ENCODE data around the gene PRKX.
A peak's percentile ranks its signal among the peaks of the same experiment; 100 is the strongest.
"Not testable (repeated sequence)": the region's sequence is repeated elsewhere in the genome, so short reads cannot be mapped to it uniquely, and the experiment has no call there.

PRKX gene

GRCh38 chrX:3713225-3713936 is at the start of gene PRKX:
Gene PRKX (minus strand): TSS chrX:3713649. CDS start chrX:3713253, 396 bp downstream.
- DNase-seq = peak; percentile 82

GRCh38 chrX:3763111-3763510 is 49.7 kb upstream of the PRKX start:
- no peak for DNase-seq

GRCh38 chrX:3757510-3758025 is 44.1 kb upstream of the PRKX start:
- DNase-seq = no peak

GRCh38 chrX:3748052-3748559 is 34.7 kb upstream of the PRKX start:
- DNase-seq = no peak

GRCh38 chrX:3743801-3744439 is 30.5 kb upstream of the PRKX start:
- DNase-seq = no peak

- not testable (repeated sequence) for DNase-seq
Measured at GRCh38 chrX:3740946-3741345, 27.5 kb upstream of the PRKX start.

GRCh38 chrX:3738509-3738908 is 25.1 kb upstream of the PRKX start:
- DNase-seq = no peak

GRCh38 chrX:3736536-3736935 is 23.1 kb upstream of the PRKX start:
- not testable (repeated sequence) for DNase-seq

- not testable (repeated sequence) for DNase-seq
Measured at GRCh38 chrX:3735891-3736290, 22.4 kb upstream of the PRKX start.

GRCh38 chrX:3734456-3734855 is 21.0 kb upstream of the PRKX start:
- DNase-seq = not testable (repeated sequence)

GRCh38 chrX:3733043-3733430 is 19.6 kb upstream of the PRKX start:
- no peak for DNase-seq

GRCh38 chrX:3732326-3733042 is 19.0 kb upstream of the PRKX start:
- DNase-seq = not testable (repeated sequence)

- no peak for DNase-seq
Measured at GRCh38 chrX:3728454-3728853, 15.0 kb upstream of the PRKX start.

GRCh38 chrX:3723460-3723859 is 10.0 kb upstream of the PRKX start:
- not testable (repeated sequence) for DNase-seq

- no peak for DNase-seq
Measured at GRCh38 chrX:3717742-3718420, 4.4 kb upstream of the PRKX start.

GRCh38 chrX:3715921-3716320 is 2.5 kb upstream of the PRKX start:
- no peak for DNase-seq

- DNase-seq = not testable (repeated sequence)
Measured at GRCh38 chrX:3714706-3715479, 1.4 kb upstream of the PRKX start.

- peak; percentile 38 for DNase-seq
Measured at GRCh38 chrX:3713937-3714434, 537 bp upstream of the PRKX start.

- DNase-seq = no peak
Measured at GRCh38 chrX:3712870-3713224, 602 bp downstream of the PRKX start.

- DNase-seq = peak; percentile 41
Measured at GRCh38 chrX:3712051-3712869, 1.2 kb downstream of the PRKX start.

- no peak for DNase-seq
Measured at GRCh38 chrX:3711331-3711917, 2.0 kb downstream of the PRKX start.

All from activated CD4-positive, CD25-positive, alpha-beta regulatory T cell treated with anti-CD3 and anti-CD28 coated beads, Interleukin-2, amount 50 U/mL, for 72 hours (primary cell).